Measurements from ENCODE around the gene MAG. TPM values are rescaled to one million over a fixed set of nuclear protein-coding genes. Genes with fewer than 3 reads are reported as not detected.

Gene MAG
- total RNA-seq, 3 donors from 2014 or later = 4.2 TPM; not detected in 2

- Histone ChIP-seq H3K27ac (no peak overlapping the region), H3K4me1 (peaks cover 0 to 8% of the 10 kb centered on the region in 2 donors), H3K9me3 (no peaks in the 10 kb centered on the region), H3K27me3 (no peaks in the 10 kb centered on the region), H3K4me3 (no peak overlapping the region), H3K36me3 (peaks cover 5% of the 10 kb centered on the region)
- DNase-seq (ENCODE audit: low spot score in 2 of 2) = no peak
- intact Hi-C loops (cut with DNase I; ENCODE audit: low total_unique reads) = no loop called here
- TF ChIP-seq POLR2A (IDR thresholded peaks at IDR 0.05) (no peak), CTCF (IDR thresholded peaks at IDR 0.05) (no peak), POLR2AphosphoS5 (IDR thresholded peaks at IDR 0.05) (no peak)
Observed at GRCh38 chr19:35272954-35273649, 18.9 kb upstream of the MAG start.

- Histone ChIP-seq H3K4me3 (no peak overlapping the region), H3K27ac (no peak overlapping the region), H3K4me1 (peaks cover 0 to 8% of the 10 kb centered on the region in 2 donors), H3K27me3 (no peaks in the 10 kb centered on the region), H3K36me3 (peaks cover 5% of the 10 kb centered on the region), H3K9me3 (no peaks in the 10 kb centered on the region)
- TF ChIP-seq CTCF (IDR thresholded peaks at IDR 0.05) = no peak
- TF ChIP-seq POLR2A (IDR thresholded peaks at IDR 0.05) = no peak
- TF ChIP-seq POLR2AphosphoS5 (IDR thresholded peaks at IDR 0.05) = no peak
- DNase-seq (ENCODE audit: low spot score in 2 of 2) = no peak
- intact Hi-C loops (cut with DNase I; ENCODE audit: low total_unique reads) = no loop called here
Observed at GRCh38 chr19:35273686-35274259, 18.2 kb upstream of the MAG start.

GRCh38 chr19:35274323-35274722 is 17.6 kb upstream of the MAG start:
- no peak overlapping the region for H3K27ac ChIP-seq
- DNase-seq (ENCODE audit: low spot score in 2 of 2) = no peak

GRCh38 chr19:35276706-35277281 is 15.2 kb upstream of the MAG start:
- Histone ChIP-seq H3K9me3 (no peaks in the 10 kb centered on the region), H3K4me3 (no peak overlapping the region), H3K4me1 (no peaks in the 10 kb centered on the region), H3K27me3 (no peaks in the 10 kb centered on the region), H3K27ac (no peak overlapping the region), H3K36me3 (peaks cover 5% of the 10 kb centered on the region)
- no peak for TF ChIP-seq POLR2A (IDR thresholded peaks at IDR 0.05)
- no peak for TF ChIP-seq POLR2AphosphoS5 (IDR thresholded peaks at IDR 0.05)
- TF ChIP-seq CTCF (IDR thresholded peaks at IDR 0.05) = no peak
- intact Hi-C loops (cut with DNase I; ENCODE audit: low total_unique reads) = no loop called here
- no peak for DNase-seq (ENCODE audit: low spot score in 2 of 2)

More at GRCh38 chr19:35274323-35274722, 17.6 kb upstream of the MAG start:
- no peak overlapping the region for H3K4me3 ChIP-seq
- H3K27me3 ChIP-seq = no peaks in the 10 kb centered on the region
- intact Hi-C loops (cut with DNase I; ENCODE audit: low total_unique reads) = no loop called here
- H3K9me3 ChIP-seq = no peaks in the 10 kb centered on the region
- H3K4me1 ChIP-seq = peaks cover 0 to 8% of the 10 kb centered on the region in 2 donors
- TF ChIP-seq POLR2AphosphoS5 (IDR thresholded peaks at IDR 0.05) (no peak), POLR2A (IDR thresholded peaks at IDR 0.05) (no peak), CTCF (IDR thresholded peaks at IDR 0.05) (no peak)
- H3K36me3 ChIP-seq = peaks cover 5% of the 10 kb centered on the region

All from breast epithelium (tissue), 4 donors.